ENCODE data around the gene PIP5K1A. TPM values are rescaled to one million over a fixed set of nuclear protein-coding genes. Genes with fewer than 3 reads are reported as not detected.

PIP5K1A gene
- total RNA-seq, 2 donors from 2014 or later: 102 to 144 TPM

- H3K27me3 Mint-ChIP-seq (ENCODE audit: insufficient read depth): no peaks in the 10 kb centered on the region
- H3K4me3 Mint-ChIP-seq: no peak overlapping the region
- peaks cover 57% of the 10 kb centered on the region for H3K36me3 Mint-ChIP-seq (ENCODE audit: low read depth)
- no peak overlapping the region for H3K27ac ChIP-seq (ENCODE audit: low read depth, low read length)
- no peaks in the 10 kb centered on the region for H3K9me3 Mint-ChIP-seq
- no peaks in the 10 kb centered on the region for H3K4me1 ChIP-seq (ENCODE audit: control insufficient read depth, insufficient read depth, low read length)
- 83 to 96% methylated on average over 2 to 6 of the region's 6 CpGs for WGBS, 2 experiments (ENCODE audit: insufficient coverage in 1 of 2, insufficient read length in 1 of 2)
- no peak for TF ChIP-seq CTCF (conservative IDR thresholded peaks at IDR 0.05)
- peak overlapping the region; percentile 44 for H3K27ac Mint-ChIP-seq
- no peak overlapping the region for H3K4me3 ChIP-seq (ENCODE audit: low read length)
- H3K9me3 ChIP-seq (ENCODE audit: control insufficient read depth, low read length): no peaks in the 10 kb centered on the region
- H3K9ac ChIP-seq (ENCODE audit: extremely low read depth, low read length, poor library complexity, severe bottlenecking): no peak overlapping the region
- peaks cover 70% of the 10 kb centered on the region for H3K36me3 ChIP-seq (ENCODE audit: control insufficient read depth, insufficient read depth, low read length)
- no peaks in the 10 kb centered on the region for H3K27me3 ChIP-seq (ENCODE audit: control insufficient read depth, insufficient read depth, low read length, poor library complexity, severe bottlenecking)
- H3K4me1 Mint-ChIP-seq: no peaks in the 10 kb centered on the region
- DNase-seq: no peak
Measured at GRCh38 chr1:151293093-151293492, 94.7 kb downstream of the PIP5K1A start.

- Histone ChIP-seq H3K36me3 (ENCODE audit: control insufficient read depth, insufficient read depth, low read length) (peaks cover 77% of the 10 kb centered on the region), H3K27me3 (ENCODE audit: control insufficient read depth, insufficient read depth, low read length, poor library complexity, severe bottlenecking) (no peaks in the 10 kb centered on the region), H3K4me1 (ENCODE audit: control insufficient read depth, insufficient read depth, low read length) (no peaks in the 10 kb centered on the region), H3K9ac (ENCODE audit: extremely low read depth, low read length, poor library complexity, severe bottlenecking) (no peak overlapping the region), H3K9me3 (ENCODE audit: control insufficient read depth, low read length) (no peaks in the 10 kb centered on the region), H3K4me3 (ENCODE audit: low read length) (no peak overlapping the region), H3K27ac (ENCODE audit: low read depth, low read length) (peak overlapping the region; percentile 52)
- H3K27me3 Mint-ChIP-seq (ENCODE audit: insufficient read depth): no peaks in the 10 kb centered on the region
- H3K36me3 Mint-ChIP-seq (ENCODE audit: low read depth): peaks cover 54% of the 10 kb centered on the region
- H3K4me3 Mint-ChIP-seq: no peak overlapping the region
- no peak for TF ChIP-seq CTCF (conservative IDR thresholded peaks at IDR 0.05)
- WGBS, 2 experiments (ENCODE audit: insufficient coverage in 1 of 2, insufficient read length in 1 of 2): 67 to 82% methylated on average over 1 to 2 of the region's 2 CpGs
- no peaks in the 10 kb centered on the region for H3K9me3 Mint-ChIP-seq
- H3K27ac Mint-ChIP-seq: peak overlapping the region; percentile 70
- peak; percentile 68 for DNase-seq
- no peaks in the 10 kb centered on the region for H3K4me1 Mint-ChIP-seq
Measured at GRCh38 chr1:151294742-151295462, 96.5 kb downstream of the PIP5K1A start.

Other genes starting within 250 kb of the PIP5K1A start
- 100 to 1,000 TPM; 143 to 183 TPM for gene CERS2, start 223.7 kb upstream of the PIP5K1A start, total RNA-seq
- not detected for gene ANXA9, start 216.3 kb upstream of the PIP5K1A start, total RNA-seq
- 10 to 100 TPM in 1 of 2 donors, 1 to 10 TPM in 1; 8.6 to 10.8 TPM for gene MINDY1, start 191.7 kb upstream of the PIP5K1A start, total RNA-seq
- 10 to 100 TPM; 23.8 to 29.3 TPM for gene PRUNE1, start 190.1 kb upstream of the PIP5K1A start, total RNA-seq
- gene BNIPL, start 162.0 kb upstream of the PIP5K1A start, total RNA-seq: 1 to 10 TPM; 1.6 to 2.9 TPM
- 1 to 10 TPM; 4.7 to 6.6 TPM for gene C1orf56, start 150.8 kb upstream of the PIP5K1A start, total RNA-seq
- gene CDC42SE1, start 138.9 kb upstream of the PIP5K1A start, total RNA-seq: 10 to 100 TPM; 69.8 to 74.5 TPM
- 10 to 100 TPM; 16.5 to 19.2 TPM for gene MLLT11, start 138.2 kb upstream of the PIP5K1A start, total RNA-seq
- gene GABPB2, start 127.8 kb upstream of the PIP5K1A start, total RNA-seq: 1 to 10 TPM; 7.5 to 7.7 TPM
- 10 to 100 TPM; 23.8 to 26.5 TPM for gene SEMA6C, start 51.9 kb upstream of the PIP5K1A start, total RNA-seq
- not detected for gene TNFAIP8L2, start 41.9 kb upstream of the PIP5K1A start, total RNA-seq
- gene LYSMD1, start 32.6 kb upstream of the PIP5K1A start, total RNA-seq: 10 to 100 TPM in 1 of 2 donors, 1 to 10 TPM in 1; 9.1 to 13.0 TPM
- gene SCNM1, start 32.4 kb upstream of the PIP5K1A start, total RNA-seq: 10 to 100 TPM; 41.1 to 44.8 TPM
- 1 to 10 TPM; 1.0 to 1.9 TPM for gene TMOD4, start 22.6 kb upstream of the PIP5K1A start, total RNA-seq
- 100 to 1,000 TPM in 1 of 2 donors, 10 to 100 TPM in 1; 79.4 to 103 TPM for gene VPS72, start 8.4 kb upstream of the PIP5K1A start, total RNA-seq
- gene PSMD4, start 56.2 kb downstream of the PIP5K1A start, total RNA-seq: 100 to 1,000 TPM; 188 to 205 TPM
- 10 to 100 TPM; 43.0 to 49.8 TPM for gene ZNF687, start 83.7 kb downstream of the PIP5K1A start, total RNA-seq
- 10 to 100 TPM; 34.3 to 37.5 TPM for gene PI4KB, start 128.9 kb downstream of the PIP5K1A start, total RNA-seq
- gene RFX5, start 148.7 kb downstream of the PIP5K1A start, total RNA-seq: 10 to 100 TPM; 57.7 to 72.1 TPM
- 10 to 100 TPM; 35.4 to 39.2 TPM for gene SELENBP1, start 174.2 kb downstream of the PIP5K1A start, total RNA-seq
- 100 to 1,000 TPM; 327 to 333 TPM for gene PSMB4, start 201.0 kb downstream of the PIP5K1A start, total RNA-seq

Data from endodermal cell (in vitro differentiated cells).